Spinal cord (tissue), 10 donors: Measurements from ENCODE around the gene TMEM63A. TPM values are rescaled to one million over a fixed set of nuclear protein-coding genes. Genes with fewer than 3 reads are reported as not detected.

Experiments
- DNase-seq, 6 donors: peaks; one replicate each; pipeline versions ENCODE4 v3.0.0 to v3.0.0-alpha.2; 2013 to 2015; ENCODE audit warnings: low spot score in 6 of 6, low read depth in 4 of 6
- H3K27ac ChIP-seq: one replicate; pipeline ENCODE4 v1.5.1; 2013; ENCODE audit warnings: low read depth, low read length, control low read depth
- H3K27me3 ChIP-seq: one replicate; pipeline ENCODE4 v1.6.1; 2013; ENCODE audit warnings: low read length; ENCODE audit not compliant: control insufficient read depth, insufficient read depth
- H3K36me3 ChIP-seq: one replicate; pipeline ENCODE4 v1.6.1; 2013; ENCODE audit warnings: low read length; ENCODE audit not compliant: control insufficient read depth, insufficient read depth
- H3K4me1 ChIP-seq: one replicate; pipeline ENCODE4 v1.6.1; 2013; ENCODE audit warnings: low read length; ENCODE audit not compliant: control insufficient read depth, insufficient read depth
- H3K4me3 ChIP-seq: one replicate; pipeline ENCODE4 v1.5.1; 2013; ENCODE audit warnings: low read depth, low read length, control low read depth
- H3K9me3 ChIP-seq: one replicate; pipeline ENCODE4 v1.6.1; 2013; ENCODE audit warnings: low read length; ENCODE audit not compliant: control insufficient read depth, insufficient read depth
- WGBS: methylation state at CpG from one replicate; pipeline ENCODE4 v1.1.5; 2013; ENCODE audit warnings: missing lambda C conversion rate; ENCODE audit not compliant: insufficient coverage; 5-methylcytosine and 5-hydroxymethylcytosine counted together
- polyA plus RNA-seq, 2 donors: library from polyadenylated mRNA; unstranded; fragments of 120-200 nt; gene quantifications; one replicate each; pipeline ENCODE4 v1.2.1, GENCODE V29; 2013; ENCODE audit not compliant: insufficient read length in 2 of 2
- total RNA-seq, 2 donors: library from RNA; depleted of rRNA in 1 of 2; stranded (reverse); fragments of 120-200 nt in 1 of 2; fragments of >200 nt in 1 of 2; gene quantifications; one replicate each; pipeline versions ENCODE4 v1.2.3 to v1.2.4, GENCODE V29; 2013 to 2014
- donor health status: healthy.

Gene TMEM63A
- total and polyA plus RNA-seq, 4 donors = 40.3 to 97.8 (median 73.3) TPM

GRCh38 chr1:225878282-225878681, 3.9 kb downstream of the TMEM63A start:
- Histone ChIP-seq H3K4me1 (peaks cover 58% of the 10 kb centered on the region), H3K4me3 (no peak overlapping the region), H3K27ac (peak overlapping the region; percentile 10), H3K36me3 (peaks cover 16% of the 10 kb centered on the region), H3K9me3 (no peaks in the 10 kb centered on the region), H3K27me3 (peaks cover 14% of the 10 kb centered on the region)
- no peak for DNase-seq
- WGBS = 82% methylated on average over 1 of the region's 4 CpGs

GRCh38 chr1:225877580-225877979, 4.6 kb downstream of the TMEM63A start:
- H3K27ac ChIP-seq = peak overlapping the region; percentile 34
- H3K4me1 ChIP-seq = peaks cover 51% of the 10 kb centered on the region
- peak in 5 of 6 donors; percentile 38 to 81 (median 42) for DNase-seq
- H3K9me3 ChIP-seq = no peaks in the 10 kb centered on the region
- H3K36me3 ChIP-seq = peaks cover 20% of the 10 kb centered on the region
- H3K4me3 ChIP-seq = peak overlapping the region; percentile 4
- 26% methylated on average over 10 of the region's 10 CpGs for WGBS
- H3K27me3 ChIP-seq = peaks cover 11% of the 10 kb centered on the region

- DNase-seq = no peak
- H3K36me3 ChIP-seq = peaks cover 20% of the 10 kb centered on the region
- peak overlapping the region; percentile 34 for H3K27ac ChIP-seq
- peak overlapping the region; percentile 4 for H3K4me3 ChIP-seq
- 72% methylated on average over 10 of the region's 12 CpGs for WGBS
- peaks cover 47% of the 10 kb centered on the region for H3K4me1 ChIP-seq
- H3K27me3 ChIP-seq = peaks cover 7% of the 10 kb centered on the region
- no peaks in the 10 kb centered on the region for H3K9me3 ChIP-seq
These were observed 5.2 kb downstream of the TMEM63A start for GRCh38 chr1:225876900-225877510.

- Histone ChIP-seq H3K27me3 (no peaks in the 10 kb centered on the region), H3K9me3 (no peaks in the 10 kb centered on the region), H3K36me3 (peaks cover 20% of the 10 kb centered on the region), H3K27ac (no peak overlapping the region), H3K4me1 (peaks cover 41% of the 10 kb centered on the region), H3K4me3 (no peak overlapping the region)
- WGBS = 94% methylated on average over 11 of the region's 12 CpGs
- no peak for DNase-seq
These were observed 7.0 kb downstream of the TMEM63A start for GRCh38 chr1:225875044-225875815.

GRCh38 chr1:225874431-225874830, 7.7 kb downstream of the TMEM63A start:
- no peak overlapping the region for H3K27ac ChIP-seq
- 92% methylated on average over 9 of the region's 11 CpGs for WGBS
- no peak overlapping the region for H3K4me3 ChIP-seq
- no peaks in the 10 kb centered on the region for H3K9me3 ChIP-seq
- peaks cover 24% of the 10 kb centered on the region for H3K36me3 ChIP-seq
- no peak for DNase-seq
- peaks cover 33% of the 10 kb centered on the region for H3K4me1 ChIP-seq
- H3K27me3 ChIP-seq = no peaks in the 10 kb centered on the region

- peaks cover 27% of the 10 kb centered on the region for H3K36me3 ChIP-seq
- no peak overlapping the region for H3K27ac ChIP-seq
- no peak for DNase-seq
- no peaks in the 10 kb centered on the region for H3K27me3 ChIP-seq
- peaks cover 35% of the 10 kb centered on the region for H3K4me1 ChIP-seq
- WGBS = 83% methylated on average over 6 of the region's 10 CpGs
- H3K4me3 ChIP-seq = no peak overlapping the region
- no peaks in the 10 kb centered on the region for H3K9me3 ChIP-seq
These were observed 8.8 kb downstream of the TMEM63A start for GRCh38 chr1:225873281-225873850.

- Histone ChIP-seq H3K9me3 (no peaks in the 10 kb centered on the region), H3K4me3 (no peak overlapping the region), H3K36me3 (peaks cover 27% of the 10 kb centered on the region), H3K27me3 (no peaks in the 10 kb centered on the region), H3K27ac (no peak overlapping the region), H3K4me1 (peaks cover 22% of the 10 kb centered on the region)
- DNase-seq = no peak
- no CpG with 5 or more reads among the region's 3 CpGs for WGBS
These were observed 10.1 kb downstream of the TMEM63A start for GRCh38 chr1:225872075-225872430.

GRCh38 chr1:225871359-225872074, 10.7 kb downstream of the TMEM63A start:
- WGBS = 74% methylated on average over 6 of the region's 11 CpGs
- no peak overlapping the region for H3K27ac ChIP-seq
- no peaks in the 10 kb centered on the region for H3K9me3 ChIP-seq
- H3K27me3 ChIP-seq = no peaks in the 10 kb centered on the region
- no peak for DNase-seq
- H3K36me3 ChIP-seq = peaks cover 31% of the 10 kb centered on the region
- H3K4me1 ChIP-seq = peaks cover 21% of the 10 kb centered on the region
- H3K4me3 ChIP-seq = no peak overlapping the region

- Histone ChIP-seq H3K9me3 (no peaks in the 10 kb centered on the region), H3K4me1 (peaks cover 21% of the 10 kb centered on the region), H3K27me3 (no peaks in the 10 kb centered on the region), H3K36me3 (peaks cover 35% of the 10 kb centered on the region), H3K4me3 (no peak overlapping the region), H3K27ac (no peak overlapping the region)
- WGBS = 35% methylated on average over 3 of the region's 3 CpGs
- DNase-seq = peak in 5 of 6 donors; percentile 36 to 82 (median 62)
These were observed 11.3 kb downstream of the TMEM63A start for GRCh38 chr1:225870911-225871310.
